Measurements from ENCODE around the gene PPFIA3. TPM values are rescaled to one million over a fixed set of nuclear protein-coding genes. Genes with fewer than 3 reads are reported as not detected.

PPFIA3 gene
- total and polyA plus RNA-seq, 2 donors (not counting 1 experiment from before 2014, with no cell fraction given) = 2.1 to 3.4 TPM

DNA sequence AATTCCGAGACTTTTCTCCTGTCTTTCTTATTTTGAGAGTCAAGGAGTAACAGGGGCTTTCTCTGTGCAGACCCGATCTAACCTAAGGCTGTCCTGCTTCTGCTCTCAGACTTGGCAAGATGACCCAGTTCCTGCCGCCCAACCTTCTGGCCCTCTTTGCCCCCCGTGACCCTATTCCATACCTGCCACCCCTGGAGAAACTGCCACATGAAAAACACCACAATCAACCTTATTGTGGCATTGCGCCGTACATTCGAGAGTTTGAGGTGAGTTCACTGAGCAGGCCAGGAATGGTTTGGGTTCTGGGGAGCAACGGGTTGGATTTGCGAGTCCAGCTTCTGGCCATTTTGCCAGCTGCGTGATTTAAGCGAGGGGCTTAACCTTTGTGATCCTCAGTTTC, 33.0 kb upstream of the PPFIA3 start:
- peaks cover 0 to 3% (median 0%) of the 10 kb centered on the region in 4 experiments for H3K27me3 ChIP-seq (replicated peaks in 1 of 4; ENCODE audit: control extremely low read depth in 1 of 4, control insufficient read depth in 3 of 4, insufficient read depth in 4 of 4, low read length in 3 of 4)
- Mint-ChIP-seq H3K4me3 (peak overlapping the region; percentile 93), H3K27me3 (peaks cover 3% of the 10 kb centered on the region), H3K9me3 (ENCODE audit: insufficient read depth) (no peaks in the 10 kb centered on the region), H3K4me1 (peaks cover 33% of the 10 kb centered on the region), H3K27ac (peak overlapping the region; percentile 87)
- peaks cover 57% of the 10 kb centered on the region for H3K79me2 ChIP-seq (ENCODE audit: control insufficient read depth, insufficient read depth, low read length)
- no peak overlapping the region for H2AFZ ChIP-seq (ENCODE audit: insufficient read depth, low read depth, low read length, poor library complexity, severe bottlenecking)
- H3K27ac ChIP-seq (ENCODE audit: low read length in 2 of 2) = peak overlapping the region in 1 of 2 donors; percentile 90
- TF ChIP-seq EZH2 (IDR thresholded peaks at IDR 0.05; ENCODE audit: borderline replicate concordance, insufficient read depth, low read depth, low read length, poor library complexity, severe bottlenecking) (no peak), CTCF (IDR thresholded peaks at IDR 0.05) (no peak)
- H3K4me2 ChIP-seq (replicated peaks; ENCODE audit: low read depth, low read length, poor library complexity, severe bottlenecking) = peak overlapping the region; percentile 93
- H3K9me3 ChIP-seq (ENCODE audit: control extremely low read depth in 1 of 3, control insufficient read depth in 2 of 3, insufficient read depth in 1 of 3, low read length in 2 of 3) = peaks cover 0 to 4% (median 0%) of the 10 kb centered on the region in 3 donors
- no peak for ATAC-seq (ENCODE audit: low read depth)
- peaks cover 20 to 28% of the 10 kb centered on the region in 2 donors for H3K4me1 ChIP-seq (ENCODE audit: control insufficient read depth in 2 of 2, insufficient read depth in 2 of 2, low read length in 2 of 2)
- ChIA-PET POLR2A (no interaction called here), CTCF (interaction anchor here (0.7 to 1.9 kb wide), 2 partner anchors 11 to 712 kb away, joined by 3 to 8 read pairs; no protein-coding TSS in a partner anchor)
- H4K20me1 ChIP-seq (ENCODE audit: control insufficient read depth, insufficient read depth, low read length, poor library complexity, severe bottlenecking) = peaks cover 54% of the 10 kb centered on the region
- WGBS (ENCODE audit: insufficient coverage) = 76% methylated on average over 8 of the region's 11 CpGs
- peaks cover 0 to 40% of the 10 kb centered on the region in 2 experiments for H3K36me3 ChIP-seq (replicated peaks in 1 of 2; ENCODE audit: control extremely low read depth in 1 of 2, control insufficient read depth in 1 of 2, extremely low read depth in 1 of 2, insufficient read depth in 2 of 2, low read length in 1 of 2)
- intact Hi-C loops (cut with micrococcal nuclease) = loop anchor here (10.0 kb wide), 1 partner anchor 301 kb away; no protein-coding TSS in a partner anchor
- peak overlapping the region; percentile 90 for H3K9ac ChIP-seq (ENCODE audit: low read length)
- DNase-seq = peak; percentile 14
- H3K4me3 ChIP-seq (ENCODE audit: control extremely low read depth in 1 of 5, extremely low read depth in 1 of 5, insufficient read depth in 1 of 5, low read depth in 2 of 5, low read length in 4 of 5) = peak overlapping the region; percentile 74 to 89 (median 82)

- H3K4me2 ChIP-seq (replicated peaks; ENCODE audit: low read depth, low read length, poor library complexity, severe bottlenecking) = no peak overlapping the region
- peaks cover 24% of the 10 kb centered on the region for H3K4me1 Mint-ChIP-seq
- DNase-seq (no peak), ATAC-seq (ENCODE audit: low read depth) (no peak)
- H3K79me2 ChIP-seq (ENCODE audit: control insufficient read depth, insufficient read depth, low read length) = peaks cover 78% of the 10 kb centered on the region
- no peak overlapping the region for H3K9ac ChIP-seq (ENCODE audit: low read length)
- TF ChIP-seq CTCF (IDR thresholded peaks at IDR 0.05) (no peak), EZH2 (IDR thresholded peaks at IDR 0.05; ENCODE audit: borderline replicate concordance, insufficient read depth, low read depth, low read length, poor library complexity, severe bottlenecking) (no peak)
- peaks cover 0 to 66% of the 10 kb centered on the region in 2 experiments for H3K36me3 ChIP-seq (replicated peaks in 1 of 2; ENCODE audit: control extremely low read depth in 1 of 2, control insufficient read depth in 1 of 2, extremely low read depth in 1 of 2, insufficient read depth in 2 of 2, low read length in 1 of 2)
- no peak overlapping the region for H3K4me3 ChIP-seq (ENCODE audit: control extremely low read depth in 1 of 5, extremely low read depth in 1 of 5, insufficient read depth in 1 of 5, low read depth in 2 of 5, low read length in 4 of 5)
- H2AFZ ChIP-seq (ENCODE audit: insufficient read depth, low read depth, low read length, poor library complexity, severe bottlenecking) = no peak overlapping the region
- intact Hi-C loops (cut with micrococcal nuclease) = no loop called here
- no peaks in the 10 kb centered on the region for H3K27me3 Mint-ChIP-seq
- ChIA-PET CTCF (interaction anchor here (0.6 kb wide), 1 partner anchor 175 kb away, joined by 3 read pairs; no protein-coding TSS in a partner anchor), POLR2A (no interaction called here)
- no peak overlapping the region for H3K27ac ChIP-seq (ENCODE audit: low read length in 2 of 2)
- peaks cover 10 to 13% of the 10 kb centered on the region in 2 donors for H3K4me1 ChIP-seq (ENCODE audit: control insufficient read depth in 2 of 2, insufficient read depth in 2 of 2, low read length in 2 of 2)
- no peaks in the 10 kb centered on the region for H3K9me3 ChIP-seq (ENCODE audit: control extremely low read depth in 1 of 3, control insufficient read depth in 2 of 3, insufficient read depth in 1 of 3, low read length in 2 of 3)
- no peak overlapping the region for H3K27ac Mint-ChIP-seq
- H3K9me3 Mint-ChIP-seq (ENCODE audit: insufficient read depth) = no peaks in the 10 kb centered on the region
- WGBS (ENCODE audit: insufficient coverage) = 96% methylated on average over 15 of the region's 17 CpGs
- peaks cover 91% of the 10 kb centered on the region for H4K20me1 ChIP-seq (ENCODE audit: control insufficient read depth, insufficient read depth, low read length, poor library complexity, severe bottlenecking)
- H3K27me3 ChIP-seq (replicated peaks in 1 of 4; ENCODE audit: control extremely low read depth in 1 of 4, control insufficient read depth in 3 of 4, insufficient read depth in 4 of 4, low read length in 3 of 4) = no peaks in the 10 kb centered on the region
- no peak overlapping the region for H3K4me3 Mint-ChIP-seq
Observed at GRCh38 chr19:49091391-49092038, 27.8 kb upstream of the PPFIA3 start.
